Keratinocyte (primary cell): ENCODE data around the gene CPA4.

Experiments used
- CTCF ChIP-seq, 3 experiments: IDR thresholded peaks in 1 of 3; conservative IDR thresholded peaks in 1 of 3; optimal IDR thresholded peaks in 1 of 3; 2 replicates in 2 of 3; 3 replicates in 1 of 3; pipeline versions ENCODE3 to v1.5.1; 2011; ENCODE audit warnings: low read length in 3 of 3, mild to moderate bottlenecking in 3 of 3, moderate library complexity in 2 of 3, control low read depth in 1 of 3, inconsistent platforms in 1 of 3; ENCODE audit not compliant: insufficient read depth in 2 of 3; ENCODE audit errors: extremely low read depth in 1 of 3
- EZH2 ChIP-seq: IDR thresholded peaks from one replicate; pipeline ENCODE4 v1.6.1; 2012; ENCODE audit warnings: inconsistent platforms, mild to moderate bottlenecking, low read length, moderate library complexity

- TF ChIP-seq EZH2 (no peak), CTCF (optimal IDR thresholded peaks at IDR 0.05 in 1 of 3, IDR thresholded peaks at IDR 0.05 in 1 of 3, conservative IDR thresholded peaks at IDR 0.05 in 1 of 3; ENCODE audit: extremely low read depth in 1 of 3, insufficient read depth in 2 of 3, low read length in 3 of 3) (no peak)
These were observed 21.3 kb downstream of the CPA4 start for GRCh38 chr7:130314305-130314704.
